ENCODE data around the gene FAM149B1. TPM values are rescaled to one million over a fixed set of nuclear protein-coding genes. Genes with fewer than 3 reads are reported as not detected.

FAM149B1 gene
- polyA plus RNA-seq, 1 experiment, result 42.9 TPM

GRCh38 chr10:73233883-73234282, 66.0 kb downstream of the FAM149B1 start:
- Histone ChIP-seq H3K4me3 (ENCODE audit: low read depth, low read length) (no peak overlapping the region), H3K9me3 (ENCODE audit: control insufficient read depth, insufficient read depth, low read length) (no peaks in the 10 kb centered on the region), H3K27me3 (ENCODE audit: control insufficient read depth, insufficient read depth, low read length) (no peaks in the 10 kb centered on the region), H3K27ac (ENCODE audit: low read depth, low read length) (no peak overlapping the region)
- POLR2A ChIA-PET, result no interaction called here
- CTCF ChIA-PET, result interaction anchor here (1.6 kb wide), 1 partner anchor 75 kb away, joined by 5 read pairs; no protein-coding TSS in a partner anchor
- no peak for DNase-seq (ENCODE audit: low read depth, low spot score)
- TF ChIP-seq CTCF (IDR thresholded peaks at IDR 0.05; ENCODE audit: low read depth, low read length), result no peak

- no peak for DNase-seq (ENCODE audit: low read depth, low spot score)
- Histone ChIP-seq H3K9me3 (ENCODE audit: control insufficient read depth, insufficient read depth, low read length) (no peaks in the 10 kb centered on the region), H3K27ac (ENCODE audit: low read depth, low read length) (no peak overlapping the region), H3K27me3 (ENCODE audit: control insufficient read depth, insufficient read depth, low read length) (no peaks in the 10 kb centered on the region), H3K4me3 (ENCODE audit: low read depth, low read length) (no peak overlapping the region)
- no peak for TF ChIP-seq CTCF (IDR thresholded peaks at IDR 0.05; ENCODE audit: low read depth, low read length)
- CTCF ChIA-PET, result interaction anchor here (1.6 kb wide), 1 partner anchor 76 kb away, joined by 5 read pairs; no protein-coding TSS in a partner anchor
- POLR2A ChIA-PET, result no interaction called here
Observed at GRCh38 chr10:73234695-73235094, 66.8 kb downstream of the FAM149B1 start.

- CTCF ChIA-PET, result interaction anchor here (0.7 kb wide), 1 partner anchor 10 kb away, joined by 4 read pairs; no protein-coding TSS in a partner anchor
- Histone ChIP-seq H3K4me3 (ENCODE audit: low read depth, low read length) (no peak overlapping the region), H3K27ac (ENCODE audit: low read depth, low read length) (peak overlapping the region; percentile 11), H3K27me3 (ENCODE audit: control insufficient read depth, insufficient read depth, low read length) (no peaks in the 10 kb centered on the region), H3K9me3 (ENCODE audit: control insufficient read depth, insufficient read depth, low read length) (no peaks in the 10 kb centered on the region)
- no peak for TF ChIP-seq CTCF (IDR thresholded peaks at IDR 0.05; ENCODE audit: low read depth, low read length)
- POLR2A ChIA-PET, result interaction anchor here (1.6 kb wide), 1 partner anchor 8 kb away, joined by 6 read pairs; the partner anchor contains the start of gene DNAJC9
- no peak for DNase-seq (ENCODE audit: low read depth, low spot score)
Observed at GRCh38 chr10:73238990-73239566, 71.2 kb downstream of the FAM149B1 start.

GRCh38 chr10:73239908-73240307, 72.0 kb downstream of the FAM149B1 start:
- ChIA-PET CTCF (no interaction called here), POLR2A (no interaction called here)
- Histone ChIP-seq H3K27ac (ENCODE audit: low read depth, low read length) (no peak overlapping the region), H3K4me3 (ENCODE audit: low read depth, low read length) (no peak overlapping the region), H3K27me3 (ENCODE audit: control insufficient read depth, insufficient read depth, low read length) (no peaks in the 10 kb centered on the region), H3K9me3 (ENCODE audit: control insufficient read depth, insufficient read depth, low read length) (no peaks in the 10 kb centered on the region)
- TF ChIP-seq CTCF (IDR thresholded peaks at IDR 0.05; ENCODE audit: low read depth, low read length), result no peak
- no peak for DNase-seq (ENCODE audit: low read depth, low spot score)

GRCh38 chr10:73244866-73245477, 77.1 kb downstream of the FAM149B1 start:
- Histone ChIP-seq H3K9me3 (ENCODE audit: control insufficient read depth, insufficient read depth, low read length) (no peaks in the 10 kb centered on the region; the same call in 1 of the 2 replicates), H3K27me3 (ENCODE audit: control insufficient read depth, insufficient read depth, low read length) (no peaks in the 10 kb centered on the region), H3K4me3 (ENCODE audit: low read depth, low read length) (peak overlapping the region; percentile 92), H3K27ac (ENCODE audit: low read depth, low read length) (no peak overlapping the region)
- POLR2A ChIA-PET, result interaction anchor here (0.7 to 1.4 kb wide), 2 partner anchors 9 to 266 kb away, joined by 3 to 4 read pairs; no protein-coding TSS in a partner anchor
- DNase-seq (ENCODE audit: low read depth, low spot score), result no peak
- CTCF ChIA-PET, result no interaction called here
- no peak for TF ChIP-seq CTCF (IDR thresholded peaks at IDR 0.05; ENCODE audit: low read depth, low read length)
